H1 (cell line): ENCODE data around the gene ADTRP. TPM values are rescaled to one million over a fixed set of nuclear protein-coding genes. Genes with fewer than 3 reads are reported as not detected.

Experiments
- CTCF ChIA-PET: fragments of 300-600 bp; sonication (Branson Sonifier 250); formaldehyde crosslinking; loops from one replicate; lab custom pipeline; 2021; ENCODE audit not compliant: partially characterized antibody; lab: Charles Lee
- POLR2A ChIA-PET: fragments of 300-600 bp; sonication (Branson Sonifier 250); formaldehyde crosslinking; loops from one replicate; lab custom pipeline; 2021; ENCODE audit warnings: inconsistent platforms; ENCODE audit not compliant: partially characterized antibody; lab: Charles Lee
- DNase-seq, 2 experiments: peaks; one replicate each; pipeline versions ENCODE4 v3.0.0 to v3.0.0-alpha.2; 2010 to 2022; ENCODE audit warnings: low spot score in 2 of 2, low read depth in 1 of 2, mixed read lengths in 1 of 2
- FAIRE-seq: peaks from 2 replicates; lab custom pipeline; 2011; peaks lifted over from hg19 to GRCh38; lab: Jason Lieb, UNC
- H2AFZ ChIP-seq: 2 replicates; pipeline ENCODE4 v1.8.1; 2012; ENCODE audit warnings: low read length, inconsistent platforms
- H2AK5ac ChIP-seq: 2 replicates; pipeline ENCODE4 v1.6.1; 2013; ENCODE audit warnings: low read depth, low read length
- H2BK120ac ChIP-seq: replicated peaks from 2 replicates; pipeline ENCODE3; 2013; ENCODE audit warnings: low read depth, low read length, inconsistent platforms
- H2BK12ac ChIP-seq: 2 replicates; pipeline ENCODE4 v1.6.1; 2013; ENCODE audit warnings: low read depth, low read length
- H2BK15ac ChIP-seq: 2 replicates; pipeline ENCODE4 v1.6.1; 2013; ENCODE audit warnings: low read length
- H2BK20ac ChIP-seq: 2 replicates; pipeline ENCODE4 v1.6.1; 2013; ENCODE audit warnings: low read length
- H2BK5ac ChIP-seq: 2 replicates; pipeline ENCODE4 v1.6.1; 2013; ENCODE audit warnings: low read depth, low read length
- H3K14ac ChIP-seq: 2 replicates; pipeline ENCODE4 v1.6.1; 2013; ENCODE audit warnings: inconsistent platforms; ENCODE audit not compliant: insufficient read length
- H3K18ac ChIP-seq: 2 replicates; pipeline ENCODE4 v1.6.1; 2013; ENCODE audit warnings: low read length; ENCODE audit errors: extremely low read depth
- H3K23ac ChIP-seq: 2 replicates; pipeline ENCODE4 v1.6.1; 2013; ENCODE audit warnings: inconsistent platforms; ENCODE audit not compliant: insufficient read length
- H3K23me2 ChIP-seq: 2 replicates; pipeline ENCODE4 v1.6.1; 2013; ENCODE audit warnings: low read depth, low read length
- H3K27ac ChIP-seq: 2 replicates; pipeline ENCODE4 v1.6.1; 2011; ENCODE audit warnings: low read depth, low read length, inconsistent platforms
- H3K27me3 ChIP-seq, 4 experiments: replicated peaks in 1 of 4; 1 replicate in 1 of 4; 2 replicates in 3 of 4; pipeline versions ENCODE4 v1.6.1 to v1.8.1; 2011 to 2013; ENCODE audit warnings: low read length in 3 of 4, mild to moderate bottlenecking in 3 of 4, inconsistent platforms in 2 of 4, mixed read lengths in 2 of 4, moderate library complexity in 1 of 4; ENCODE audit not compliant: control insufficient read depth in 3 of 4, insufficient read depth in 3 of 4; ENCODE audit errors: extremely low read depth in 1 of 4
- H3K36me3 ChIP-seq, 4 experiments: 2 replicates each; pipeline versions ENCODE4 v1.6.1 to v1.8.1; 2011 to 2013; ENCODE audit warnings: mild to moderate bottlenecking in 4 of 4, low read length in 3 of 4, moderate library complexity in 2 of 4, control low read depth in 1 of 4, inconsistent platforms in 1 of 4; ENCODE audit not compliant: insufficient read depth in 4 of 4, control insufficient read depth in 2 of 4
- H3K4ac ChIP-seq: replicated peaks from 2 replicates; pipeline ENCODE3; 2013; ENCODE audit warnings: low read length, low read depth, mixed read lengths, inconsistent platforms; ENCODE audit not compliant: insufficient read length
- H3K4me1 ChIP-seq, 4 experiments: replicated peaks in 1 of 4; 1 replicate in 1 of 4; 2 replicates in 3 of 4; pipeline versions ENCODE4 v1.6.1 to v1.8.1; 2011 to 2013; ENCODE audit warnings: low read length in 3 of 4, inconsistent platforms in 2 of 4, mixed read lengths in 1 of 4; ENCODE audit not compliant: insufficient read depth in 4 of 4, control insufficient read depth in 3 of 4
- H3K4me2 ChIP-seq, 2 experiments: 2 replicates each; pipeline versions ENCODE4 v1.6.1 to v1.8.1; 2011 to 2013; ENCODE audit warnings: low read depth in 2 of 2, low read length in 2 of 2, control low read depth in 1 of 2, inconsistent platforms in 1 of 2, mild to moderate bottlenecking in 1 of 2; ENCODE audit not compliant: insufficient read depth in 1 of 2
- H3K4me3 ChIP-seq, 4 experiments: fragments of 200-600, 300-600 bp in 1 of 4; sonication (generic), shearing (Covaris generic), sonication (Bioruptor Twin) in 1 of 4; 2 replicates each; pipeline versions ENCODE4 v1.5.1 to v1.8.1; 2011 to 2016; ENCODE audit warnings: low read length in 4 of 4, low read depth in 3 of 4, control low read depth in 2 of 4, inconsistent platforms in 2 of 4, mild to moderate bottlenecking in 2 of 4, mixed read lengths in 1 of 4, moderate library complexity in 1 of 4; ENCODE audit not compliant: insufficient read depth in 2 of 4; ENCODE audit errors: extremely low read depth in 1 of 4
- H3K56ac ChIP-seq: replicated peaks from 2 replicates; pipeline ENCODE3; 2013; ENCODE audit warnings: low read depth, mild to moderate bottlenecking, mixed read lengths, low read length, inconsistent platforms; ENCODE audit not compliant: insufficient read length
- H3K79me1 ChIP-seq: 2 replicates; pipeline ENCODE4 v1.6.1; 2013; ENCODE audit warnings: low read depth, low read length, control low read depth
- H3K79me2 ChIP-seq, 2 experiments: 2 replicates each; pipeline versions ENCODE4 v1.6.1 to v1.8.1; 2012 to 2013; ENCODE audit warnings: low read length in 2 of 2, mild to moderate bottlenecking in 2 of 2, inconsistent platforms in 1 of 2; ENCODE audit not compliant: insufficient read depth in 2 of 2, control insufficient read depth in 1 of 2
- H3K9ac ChIP-seq, 4 experiments: replicated peaks in 1 of 4; 1 replicate in 1 of 4; 2 replicates in 3 of 4; pipeline versions ENCODE4 v1.6.1 to v1.8.1; 2011 to 2013; ENCODE audit warnings: low read depth in 3 of 4, low read length in 3 of 4, control low read depth in 2 of 4, mild to moderate bottlenecking in 2 of 4, moderate library complexity in 2 of 4, inconsistent platforms in 1 of 4; ENCODE audit errors: extremely low read depth in 1 of 4
- H3K9me3 ChIP-seq, 2 experiments: 2 replicates each; pipeline versions ENCODE4 v1.6.1 to v1.8.1; 2012 to 2013; ENCODE audit warnings: mild to moderate bottlenecking in 2 of 2, moderate library complexity in 2 of 2, control low read depth in 1 of 2, inconsistent platforms in 1 of 2, low read depth in 1 of 2, low read length in 1 of 2, mixed read lengths in 1 of 2; ENCODE audit not compliant: insufficient read depth in 2 of 2
- H4K20me1 ChIP-seq, 2 experiments: replicated peaks in 1 of 2; 2 replicates each; pipeline versions ENCODE3 to v1.8.1; 2011 to 2013; ENCODE audit warnings: inconsistent platforms in 2 of 2, low read length in 2 of 2, mild to moderate bottlenecking in 1 of 2; ENCODE audit not compliant: insufficient read depth in 2 of 2, control insufficient read depth in 1 of 2
- H4K5ac ChIP-seq: 2 replicates; pipeline ENCODE4 v1.6.1; 2013; ENCODE audit warnings: low read length, low read depth, mixed read lengths, inconsistent platforms; ENCODE audit not compliant: insufficient read length
- H4K8ac ChIP-seq: 2 replicates; pipeline ENCODE4 v1.8.0; 2013; ENCODE audit warnings: mild to moderate bottlenecking, moderate library complexity, low read length, inconsistent platforms; ENCODE audit not compliant: insufficient read depth; ENCODE audit errors: extremely low read depth
- H4K91ac ChIP-seq: replicated peaks from 2 replicates; pipeline ENCODE3; 2013; ENCODE audit warnings: low read length, mixed read lengths, inconsistent platforms; ENCODE audit not compliant: insufficient read length
- CBX5 ChIP-seq: fragments of 300-800, 300-1000 bp; sonication (generic); IDR thresholded peaks from 2 replicates; pipeline ENCODE4 v1.7.1; 2016; ENCODE audit warnings: antibody characterized with exemption, low read length, low read depth
- CEBPB ChIP-seq: IDR thresholded peaks from 2 replicates; pipeline ENCODE4 v1.6.1; 2012; ENCODE audit warnings: low read depth, low read length
- CHD1 ChIP-seq: IDR thresholded peaks from 2 replicates; pipeline ENCODE4 v1.6.1; 2012; ENCODE audit warnings: low read depth, low read length, improper control_type of control experiment
- CHD2 ChIP-seq: IDR thresholded peaks from 2 replicates; pipeline ENCODE4 v1.6.1; 2012; ENCODE audit warnings: low read length, improper control_type of control experiment
- EP300 ChIP-seq, 2 experiments: IDR thresholded peaks; 1 replicate in 1 of 2; 2 replicates in 1 of 2; pipeline ENCODE4 v1.6.1; 2011 to 2012; ENCODE audit warnings: low read depth in 2 of 2, low read length in 2 of 2, mild to moderate bottlenecking in 2 of 2, borderline replicate concordance in 1 of 2, inconsistent platforms in 1 of 2, moderate library complexity in 1 of 2
- HDAC6 ChIP-seq: IDR thresholded peaks from one replicate; pipeline ENCODE4 v1.7.1; 2012; ENCODE audit warnings: low read depth, mild to moderate bottlenecking, inconsistent platforms, low read length, moderate library complexity
- POU5F1 ChIP-seq: IDR thresholded peaks from 2 replicates; pipeline ENCODE4 v1.6.1; 2011; ENCODE audit warnings: low read depth, mild to moderate bottlenecking, low read length, moderate library complexity
- RBBP5 ChIP-seq: IDR thresholded peaks from 2 replicates; pipeline ENCODE4 v1.7.1; 2012; ENCODE audit warnings: low read depth, mild to moderate bottlenecking, inconsistent platforms, low read length, moderate library complexity, borderline replicate concordance
- SP1 ChIP-seq: IDR thresholded peaks from 2 replicates; pipeline ENCODE4 v1.6.1; 2011; ENCODE audit warnings: low read depth, low read length
- WGBS, 2 experiments: shearing (Covaris generic) in 1 of 2; methylation state at CpG; one replicate each; pipeline versions ENCODE4 v1.1.6 to v1.1.7; 2013 to 2015; ENCODE audit warnings: low lambda C conversion rate in 2 of 2, mixed read lengths in 2 of 2, inconsistent platforms in 1 of 2, low coverage in 1 of 2, missing lambda C conversion rate in 1 of 2; ENCODE audit not compliant: insufficient replicate concordance in 2 of 2, insufficient coverage in 1 of 2, insufficient read length in 1 of 2; ENCODE audit errors: extremely low coverage in 1 of 2, missing lambda C conversion rate in 1 of 2; 5-methylcytosine and 5-hydroxymethylcytosine counted together
- polyA plus RNA-seq, 7 experiments: library from polyadenylated mRNA; depleted of rRNA in 3 of 7; stranded (reverse) in 5 of 7; unstranded in 2 of 7; fragments of >200 nt in 5 of 7; fragments of 200-250 nt in 2 of 7; gene quantifications; 1 replicate in 5 of 7; 2 replicates in 1 of 7; 4 replicates in 1 of 7; pipeline versions ENCODE4 v1.2.1 to v1.2.3, GENCODE V29; 2011 to 2013; ENCODE audit warnings: missing spikeins in 2 of 7, mixed read lengths in 2 of 7
- total RNA-seq: library from RNA; stranded (reverse); fragmentation: NEBNext Ultra II Directional; extraction: Animal tissue kit (Norgen Biotek cat#: 25700); gene quantifications from 2 replicates; pipeline ENCODE4 v1.2.1, GENCODE V29; 2021

ADTRP gene
- total and polyA plus RNA-seq, 2 of the 8 experiments (the other 6 are each of a cell fraction or from before 2014, with no cell fraction given) = 0.08 to 0.45 TPM

- no peak overlapping the region for H4K8ac ChIP-seq
- no peak overlapping the region for H3K4ac ChIP-seq
- H3K18ac ChIP-seq = no peak overlapping the region
- H3K27me3 ChIP-seq = no peaks in the 10 kb centered on the region
- no peak for FAIRE-seq
- H2BK15ac ChIP-seq = no peak overlapping the region
- H2AK5ac ChIP-seq = no peak overlapping the region
- CTCF ChIA-PET = interaction anchor here (1.0 to 2.2 kb wide), 4 partner anchors 10 to 61 kb away, joined by 4 to 6 read pairs (median 5); no protein-coding TSS in a partner anchor
- DNase-seq = no peak
- no peaks in the 10 kb centered on the region for H3K36me3 ChIP-seq
- no peaks in the 10 kb centered on the region for H4K20me1 ChIP-seq
- no peaks in the 10 kb centered on the region for H3K9me3 ChIP-seq
- H4K91ac ChIP-seq = no peak overlapping the region
- no peak overlapping the region for H3K4me2 ChIP-seq
- no peak overlapping the region for H3K27ac ChIP-seq
- 91% methylated on average over 6 of the region's 6 CpGs; no CpG with 5 or more reads in 1 of the 2 experiments for WGBS, 2 experiments
- H3K4me3 ChIP-seq = no peak overlapping the region
- H3K23ac ChIP-seq = no peak overlapping the region
- no peaks in the 10 kb centered on the region for H3K79me2 ChIP-seq
- no peaks in the 10 kb centered on the region for H3K79me1 ChIP-seq
- H2BK120ac ChIP-seq = no peak overlapping the region
- no peak overlapping the region for H3K56ac ChIP-seq
- H3K9ac ChIP-seq = no peak overlapping the region
- no peak overlapping the region for H2AFZ ChIP-seq
- H2BK5ac ChIP-seq = no peak overlapping the region
- POLR2A ChIA-PET = no interaction called here
- H2BK12ac ChIP-seq = no peak overlapping the region
- H3K4me1 ChIP-seq = peaks cover 0 to 8% (median 0%) of the 10 kb centered on the region in 4 experiments; a peak in 2 of 7 replicates
- no peak overlapping the region for H2BK20ac ChIP-seq
- no peak overlapping the region for H4K5ac ChIP-seq
- no peak overlapping the region for H3K14ac ChIP-seq
- no peaks in the 10 kb centered on the region for H3K23me2 ChIP-seq
- TF ChIP-seq SP1 = no peak
- TF ChIP-seq POU5F1 = no peak
- TF ChIP-seq HDAC6 = no peak
- no peak for TF ChIP-seq CHD1
- TF ChIP-seq CEBPB = no peak; the same call in 1 of the 2 replicates
- TF ChIP-seq EP300 (IDR thresholded peaks at IDR 0.05; ENCODE audit: borderline replicate concordance in 1 of 2, low read depth in 2 of 2, low read length in 2 of 2) = no peak
- no peak for TF ChIP-seq RBBP5
- no peak for TF ChIP-seq CHD2
- TF ChIP-seq CBX5 = no peak
These were observed 65.8 kb downstream of the ADTRP start for GRCh38 chr6:11712760-11713159.
